ENCODE data around the gene GRIK4.
A peak's percentile ranks its signal among the peaks of the same experiment; 100 is the strongest.
"Not testable (repeated sequence)": the region's sequence is repeated elsewhere in the genome, so short reads cannot be mapped to it uniquely, and the experiment has no call there.

Gene GRIK4

GRCh38 chr11:121004206-121004840, 492.8 kb downstream of the GRIK4 start:
- no peak for DNase-seq (ENCODE audit: low read depth)

DNA sequence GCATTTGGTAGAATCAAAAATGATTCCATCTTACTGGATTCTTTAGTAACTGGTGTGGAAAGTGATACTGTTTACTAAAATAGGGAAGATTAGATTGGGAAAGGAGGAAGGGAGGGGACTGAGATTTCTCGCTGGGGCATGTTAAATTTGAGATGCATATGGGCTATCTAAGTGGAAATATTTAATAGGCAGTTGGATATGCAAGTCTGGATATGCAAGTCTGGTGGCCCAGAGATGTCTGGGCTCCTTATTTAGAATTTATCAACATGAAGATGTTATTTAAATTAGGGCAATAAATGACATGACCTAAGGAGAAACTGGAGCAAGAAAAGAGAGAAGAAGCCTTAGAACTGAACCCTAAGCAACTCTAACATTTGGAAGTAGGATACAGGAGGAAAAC, 495.4 kb downstream of the GRIK4 start:
- no peak for DNase-seq (ENCODE audit: low read depth)

DNA sequence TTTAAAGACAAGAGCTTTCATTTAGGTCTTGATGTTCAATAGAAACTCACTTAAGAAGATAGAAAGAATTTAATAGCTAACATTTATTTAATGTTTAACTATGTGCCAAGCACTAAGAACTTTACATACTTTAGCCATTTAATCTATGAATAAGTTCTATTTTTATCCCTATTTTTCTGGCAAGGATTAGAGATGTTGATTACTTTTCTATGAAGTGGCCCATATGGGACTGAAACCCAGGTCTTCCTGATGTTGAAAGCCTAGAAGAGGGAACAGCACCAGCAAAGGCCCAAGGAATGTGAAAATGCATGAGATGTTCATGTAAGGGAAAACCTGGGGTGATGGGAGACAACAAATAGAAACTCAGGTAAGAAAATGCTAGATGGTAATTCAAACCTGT, 497.0 kb downstream of the GRIK4 start:
- no peak for DNase-seq (ENCODE audit: low read depth)

- DNase-seq (ENCODE audit: low read depth), result no peak
These were observed 500.5 kb downstream of the GRIK4 start for GRCh38 chr11:121012091-121012490.

DNA sequence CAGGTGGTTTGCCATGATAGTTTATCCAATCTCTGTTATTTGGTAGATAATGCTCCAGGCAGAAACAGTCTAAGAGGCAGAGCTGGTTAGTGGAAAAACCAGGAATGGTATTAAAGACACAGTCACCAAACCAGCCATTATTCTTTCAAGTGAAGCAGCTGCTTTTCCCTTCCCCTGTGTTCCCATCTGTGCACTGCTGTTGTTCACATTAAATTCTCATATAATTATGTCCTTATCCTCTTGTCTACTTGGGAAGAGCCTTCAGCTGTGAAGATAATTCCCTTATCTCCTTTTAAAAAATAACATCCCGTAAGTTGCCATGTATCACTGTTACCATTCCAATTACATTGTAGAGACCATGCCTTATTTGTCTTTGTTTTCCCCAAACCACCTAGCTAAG, 507.2 kb downstream of the GRIK4 start:
- DNase-seq (ENCODE audit: low read depth), result no peak

- DNase-seq (ENCODE audit: low read depth), result not testable (repeated sequence)
These were observed 510.2 kb downstream of the GRIK4 start for GRCh38 chr11:121021718-121022117.

DNA sequence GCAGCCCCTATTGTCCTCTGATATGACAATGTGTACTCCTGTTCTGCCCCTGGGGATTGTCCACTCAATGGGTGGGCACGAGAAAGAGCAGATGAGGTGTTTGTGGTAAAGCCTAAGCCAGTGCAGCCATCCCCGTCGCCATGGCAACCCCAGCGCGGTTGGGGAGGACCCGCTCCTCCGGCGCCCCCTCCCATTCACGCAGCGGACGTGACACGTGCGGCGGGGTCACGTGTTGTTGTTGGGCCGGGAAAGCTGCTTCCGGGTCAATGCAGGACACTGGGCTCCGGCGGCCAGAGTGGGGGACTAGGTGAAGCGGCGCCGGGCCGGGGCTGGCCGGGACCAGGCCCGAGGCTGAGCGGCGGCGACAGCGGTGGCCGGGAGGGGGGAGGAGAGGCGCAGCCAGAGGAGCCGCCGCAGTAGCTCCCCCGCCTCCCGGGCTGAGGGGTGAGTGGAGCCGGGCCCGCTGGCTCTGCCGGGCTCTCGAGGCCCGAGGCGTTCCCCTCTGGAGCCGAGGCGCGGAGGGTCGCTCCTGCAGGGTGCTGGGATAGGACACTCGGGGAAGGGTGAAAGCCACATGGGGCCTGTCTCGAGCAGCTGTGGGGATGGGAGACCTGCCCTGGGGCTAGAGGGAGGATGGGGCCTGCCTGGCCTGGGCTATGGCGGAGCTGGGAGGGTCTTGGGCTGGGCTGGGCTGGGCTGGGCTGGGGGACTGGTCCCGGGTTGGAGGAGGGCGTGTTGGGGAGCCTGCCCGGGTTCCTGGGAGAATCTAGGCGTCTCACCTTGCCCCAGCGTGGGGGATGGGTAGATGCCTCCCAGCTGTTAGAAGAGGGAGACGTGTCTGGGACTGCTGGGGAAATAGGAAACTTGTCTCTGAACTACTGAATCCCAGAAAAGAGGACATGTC, 512.6 kb downstream of the GRIK4 start, which contains the start of gene TBCEL:
TBCEL (plus strand) TSS at position 255 of the 904 bp plus-strand sequence. CDS start 21,589 bp downstream, outside the sequence.
- DNase-seq (ENCODE audit: low read depth), result peak; percentile 78

- no peak for DNase-seq (ENCODE audit: low read depth)
These were observed 513.4 kb downstream of the GRIK4 start for GRCh38 chr11:121024989-121025388.

DNA sequence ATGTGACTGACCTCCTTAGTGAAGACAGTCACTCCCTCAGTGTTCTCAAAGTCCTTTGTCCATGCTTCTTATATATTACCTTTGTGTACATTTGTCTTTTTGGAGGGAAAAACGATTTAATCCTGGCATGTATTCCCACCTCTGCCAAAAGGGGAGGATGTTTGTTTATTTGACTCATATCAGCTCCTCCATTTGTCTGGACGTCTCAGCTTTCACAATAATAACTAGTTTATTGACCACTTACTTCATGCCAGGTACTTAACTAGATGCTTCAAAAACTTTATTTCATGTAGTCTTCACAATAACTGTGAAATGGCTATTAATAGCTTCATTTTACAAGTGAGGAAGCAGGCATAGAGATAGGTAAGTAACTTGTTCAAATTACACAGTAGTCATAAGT, 517.6 kb downstream of the GRIK4 start:
- DNase-seq (ENCODE audit: low read depth), result no peak

DNA sequence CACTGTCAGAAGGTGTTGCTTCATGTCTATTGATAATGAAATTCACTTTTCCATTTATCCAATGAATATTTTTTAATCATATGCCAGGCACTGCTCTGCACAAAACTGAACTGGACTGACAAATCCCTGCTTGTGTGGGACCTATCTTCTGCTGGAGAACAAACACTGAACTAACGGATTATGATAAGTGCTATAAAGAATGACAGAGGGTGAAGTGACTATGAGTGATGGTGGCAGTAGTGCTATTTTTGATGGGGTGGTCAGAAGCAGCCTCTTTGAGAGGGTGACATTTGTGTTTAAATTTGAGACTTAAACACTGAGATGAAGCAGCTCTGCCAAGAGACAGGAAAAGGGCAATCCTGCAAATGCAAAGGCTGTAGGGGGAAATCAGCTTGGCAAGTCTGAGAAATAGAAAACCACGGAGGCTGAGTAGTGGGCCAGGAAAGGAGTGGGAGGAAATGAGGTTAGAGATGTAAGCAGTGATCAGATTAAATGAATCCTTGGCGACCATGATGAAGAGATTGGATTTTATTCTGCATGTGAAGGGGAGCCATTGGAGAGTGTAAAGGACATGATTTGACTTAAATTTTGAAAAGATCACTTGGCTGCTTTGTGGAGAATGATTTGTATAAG, 518.4 kb downstream of the GRIK4 start:
- DNase-seq (ENCODE audit: low read depth), result no peak

DNA sequence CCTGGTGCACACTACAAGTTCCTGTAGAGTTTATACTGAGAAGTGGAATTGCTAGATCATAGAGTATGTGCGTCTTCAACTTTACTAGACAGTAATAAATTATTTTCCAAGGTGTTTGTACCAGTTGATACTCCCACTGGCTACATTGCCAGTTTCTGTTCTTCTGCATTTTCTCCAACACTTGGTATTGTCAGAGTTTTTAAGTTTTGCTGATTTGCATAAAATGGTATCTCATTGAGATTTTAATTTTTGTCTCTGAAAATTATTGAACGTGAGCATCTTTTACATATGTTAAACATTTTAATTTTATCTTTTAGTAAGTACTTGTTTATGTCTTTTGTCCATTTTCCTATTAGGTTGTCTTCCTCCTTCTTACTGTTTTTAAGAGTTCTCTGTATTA, 519.6 kb downstream of the GRIK4 start:
- DNase-seq (ENCODE audit: low read depth), result no peak

DNA sequence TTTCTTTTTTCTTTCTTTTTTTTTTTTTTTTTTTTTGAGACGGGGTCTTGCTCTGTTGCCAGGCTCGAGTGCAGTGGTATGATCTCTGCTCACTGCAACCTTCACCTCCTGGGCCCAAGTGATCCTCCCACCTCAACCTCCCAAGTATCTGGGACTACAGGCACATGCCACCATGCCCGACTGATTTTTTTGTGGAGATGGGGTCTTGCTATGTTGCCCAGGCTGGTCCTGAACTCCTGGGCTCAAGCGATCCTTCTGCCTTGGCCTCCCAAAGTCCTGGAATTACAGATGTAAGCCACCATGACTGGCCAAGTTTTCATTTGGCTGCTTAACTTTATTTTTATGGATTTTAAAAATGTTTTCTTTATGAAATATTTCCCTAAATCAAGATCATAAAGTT, 520.1 kb downstream of the GRIK4 start:
- DNase-seq (ENCODE audit: low read depth), result not testable (repeated sequence)

DNA sequence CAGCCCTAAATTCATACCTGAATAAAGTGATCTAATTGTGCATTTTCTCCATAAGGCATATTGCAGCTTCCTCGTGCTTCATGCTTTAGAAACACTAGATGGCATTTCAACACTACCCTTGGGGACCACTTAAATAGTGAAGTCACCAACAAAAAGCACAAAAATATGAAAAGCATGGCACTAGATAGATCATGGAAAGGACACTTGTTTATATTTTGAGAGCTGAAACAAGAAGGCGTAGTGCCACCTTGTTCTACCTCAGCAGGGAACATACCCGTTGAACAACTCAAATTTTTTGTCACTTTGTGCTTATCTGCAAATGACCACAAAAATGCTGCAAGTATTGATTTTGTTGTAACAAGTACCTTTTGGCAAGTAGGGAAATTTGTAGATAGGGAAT, 521.0 kb downstream of the GRIK4 start:
- DNase-seq (ENCODE audit: low read depth), result no peak

GRCh38 chr11:121033635-121034034, 522.1 kb downstream of the GRIK4 start:
- DNase-seq (ENCODE audit: low read depth), result no peak

DNA sequence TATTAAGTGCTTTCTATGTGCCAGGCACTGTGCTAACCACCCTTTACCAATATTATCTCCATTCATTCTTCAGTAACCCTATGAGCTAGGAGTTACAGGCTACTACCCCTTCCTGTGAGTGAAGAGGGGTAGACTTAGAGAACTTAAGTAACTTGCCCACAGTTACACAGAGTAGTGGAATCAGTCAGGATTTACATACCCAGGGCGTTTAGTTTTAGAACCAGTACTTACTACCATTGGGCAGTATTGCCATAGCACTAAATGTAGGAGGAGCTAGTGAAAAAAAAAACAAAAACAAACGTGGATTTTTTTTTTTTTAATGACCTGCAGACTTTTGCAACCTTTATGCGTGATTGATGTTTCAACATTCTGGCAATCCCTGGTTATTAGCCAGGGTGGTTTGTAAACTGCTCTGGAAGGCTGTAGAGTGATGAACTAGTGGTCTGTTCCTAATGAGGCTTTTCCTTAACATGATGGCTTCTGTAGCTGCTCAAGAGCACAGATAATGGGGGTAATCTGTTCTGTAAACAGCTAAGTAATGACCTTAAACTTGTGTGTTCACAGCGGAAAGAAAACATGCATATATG, 523.7 kb downstream of the GRIK4 start:
- no peak for DNase-seq (ENCODE audit: low read depth)

DNA sequence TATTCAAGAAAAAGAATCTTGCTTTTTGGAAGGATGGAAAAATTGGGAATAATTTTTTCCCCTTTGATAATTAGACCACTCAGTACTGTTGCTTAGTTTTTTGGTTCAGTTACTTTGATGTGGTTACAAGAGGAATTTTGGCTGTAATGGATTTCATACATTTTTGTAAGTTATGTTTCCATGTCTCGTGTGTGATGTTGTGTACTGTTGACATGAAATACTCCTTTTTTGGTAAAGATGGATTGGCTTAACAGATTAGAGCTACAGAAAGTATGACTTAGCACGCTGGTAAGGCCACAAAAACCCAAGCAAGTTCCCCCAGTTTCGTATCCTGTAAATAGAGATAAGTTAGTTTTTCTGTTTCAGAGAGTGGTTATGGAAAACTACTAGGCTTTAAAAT, 524.2 kb downstream of the GRIK4 start:
- no peak for DNase-seq (ENCODE audit: low read depth)

GRCh38 chr11:121037016-121037415, 525.5 kb downstream of the GRIK4 start:
- DNase-seq (ENCODE audit: low read depth), result no peak

Data from stimulated activated CD4-positive, alpha-beta T cell treated with anti-CD3 and anti-CD28 coated beads, Interleukin-2, amount 100 ng/mL, for 4 hours (primary cell).